CD4-positive, alpha-beta memory T cell (primary cell): ENCODE results near the gene MTFP1. TPM values are rescaled to one million over a fixed set of nuclear protein-coding genes. Genes with fewer than 3 reads are reported as not detected.
A peak's percentile ranks its signal among the peaks of the same experiment; 100 is the strongest.

ENCODE experiments used
- CTCF ChIA-PET: fragments of 350-600 bp; sonication (Branson Sonifier 250); formaldehyde crosslinking; loops from one replicate; lab custom pipeline; 2021; ENCODE audit warnings: inconsistent platforms; ENCODE audit not compliant: partially characterized antibody; lab: Charles Lee
- POLR2A ChIA-PET: fragments of 350-600 bp; sonication (Branson Sonifier 250); formaldehyde crosslinking; loops from one replicate; lab custom pipeline; 2021; ENCODE audit not compliant: partially characterized antibody; lab: Charles Lee
- DNase-seq, 5 donors: peaks; one replicate each; pipeline versions ENCODE4 v3.0.0 to v3.0.0-alpha.2; 2020 to 2022; ENCODE audit warnings: mixed read lengths in 1 of 5
- H3K27ac ChIP-seq: one replicate; pipeline ENCODE4 v1.7.0; 2013; ENCODE audit warnings: low read depth, low read length
- H3K27me3 ChIP-seq: 2 replicates; pipeline ENCODE4 v1.7.0; 2013; ENCODE audit warnings: mild to moderate bottlenecking, low read length, moderate library complexity; ENCODE audit not compliant: insufficient read depth
- H3K36me3 ChIP-seq: 2 replicates; pipeline ENCODE4 v1.7.0; 2013; ENCODE audit warnings: mild to moderate bottlenecking, low read length, moderate library complexity; ENCODE audit not compliant: insufficient read depth
- H3K4me1 ChIP-seq: 2 replicates; pipeline ENCODE4 v1.7.0; 2013; ENCODE audit warnings: mild to moderate bottlenecking, low read length, moderate library complexity; ENCODE audit not compliant: insufficient read depth
- H3K4me3 ChIP-seq, 2 donors: one replicate each; pipeline ENCODE4 v1.7.0; 2013; ENCODE audit warnings: low read length in 2 of 2, mild to moderate bottlenecking in 1 of 2
- H3K9me3 ChIP-seq, 2 donors: one replicate each; pipeline ENCODE4 v1.7.0; 2013; ENCODE audit warnings: low read length in 2 of 2, control low read depth in 1 of 2; ENCODE audit not compliant: control insufficient read depth in 1 of 2
- H3K27ac Mint-ChIP-seq, 7 donors: one replicate each; pipeline ENCODE4 v1.8.0; 2020 to 2021; ENCODE audit warnings: mixed read lengths in 7 of 7, mild to moderate bottlenecking in 6 of 7, inconsistent platforms in 3 of 7, moderate library complexity in 3 of 7
- H3K27me3 Mint-ChIP-seq, 2 donors: one replicate each; pipeline ENCODE4 v1.8.0; 2020 to 2021; ENCODE audit warnings: mixed read lengths in 2 of 2
- H3K36me3 Mint-ChIP-seq, 2 donors: one replicate each; pipeline ENCODE4 v1.8.0; 2020 to 2021; ENCODE audit warnings: mixed read lengths in 2 of 2, inconsistent platforms in 1 of 2, mild to moderate bottlenecking in 1 of 2
- H3K4me1 Mint-ChIP-seq, 4 donors: one replicate each; pipeline ENCODE4 v1.8.0; 2020 to 2021; ENCODE audit warnings: mixed read lengths in 4 of 4, mild to moderate bottlenecking in 1 of 4
- H3K4me3 Mint-ChIP-seq, 8 donors: one replicate each; pipeline ENCODE4 v1.8.0; 2020 to 2021; ENCODE audit warnings: mixed read lengths in 8 of 8, mild to moderate bottlenecking in 7 of 8, moderate library complexity in 6 of 8, inconsistent platforms in 3 of 8
- H3K9me3 Mint-ChIP-seq, 8 donors: one replicate each; pipeline ENCODE4 v1.8.0; 2020 to 2021; ENCODE audit warnings: mixed read lengths in 8 of 8, mild to moderate bottlenecking in 5 of 8, inconsistent platforms in 3 of 8, moderate library complexity in 1 of 8
- intact Hi-C: fragments of 100-400 bp; cut with micrococcal nuclease; formaldehyde crosslinking; loops from one replicate; pipeline ENCODE4 v1.15.1; 2023
- polyA plus RNA-seq, 2 donors: library from polyadenylated mRNA; unstranded; fragments of 300-500 nt; fragmentation: Illumina TruSeq; gene quantifications; one replicate each; pipeline ENCODE4 v1.2.3, GENCODE V29; 2021
- total RNA-seq, 2 experiments: library from RNA; stranded (reverse); gene quantifications; one replicate each; pipeline ENCODE4 v1.2.3, GENCODE V29; 2021

Gene MTFP1
- total and polyA plus RNA-seq, 4 experiments from 2014 or later, result 13.5 to 47.4 (median 23.4) TPM

DNA sequence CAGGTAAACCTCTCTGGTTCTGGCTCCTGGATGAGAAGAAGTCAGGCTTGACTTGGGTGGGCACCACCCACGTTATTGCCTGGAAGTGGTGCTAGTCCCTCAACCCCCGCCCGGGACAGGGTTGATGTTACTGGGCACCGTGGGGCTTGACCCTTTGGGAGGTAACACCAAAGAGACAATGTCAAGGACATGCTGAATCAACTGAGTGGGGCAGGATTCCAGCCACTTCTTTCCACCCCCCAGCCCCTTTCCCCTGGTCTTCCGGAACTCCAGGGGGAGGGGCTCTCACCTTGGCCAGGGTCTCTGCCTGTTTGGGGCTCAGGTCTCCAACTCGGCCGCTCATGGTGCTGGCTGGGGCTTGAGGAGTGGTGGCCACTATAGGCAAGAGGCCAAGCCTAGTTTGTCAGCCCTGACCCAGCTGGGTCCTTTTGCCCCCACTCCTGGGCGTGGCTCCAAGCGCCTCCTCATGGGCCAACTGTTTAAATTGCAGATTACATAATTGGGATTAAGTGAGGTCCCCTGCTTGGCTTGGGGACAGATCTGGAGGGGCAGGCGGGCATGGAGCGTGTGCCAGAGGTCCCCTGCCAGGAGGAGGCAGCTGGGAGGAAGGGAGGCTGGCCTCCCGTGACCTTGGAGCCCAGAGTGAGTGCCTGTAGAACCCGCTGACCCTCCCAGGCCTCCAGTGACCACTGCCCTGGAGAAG is 46.2 kb downstream of the MTFP1 start, which contains the start of gene SEC14L3:
Gene SEC14L3 (minus strand): TSS at position 402 of the 703 bp plus-strand sequence. CDS start 59 bp downstream, at position 343.
- Histone ChIP-seq H3K27ac (no peak within 1 kb of the TSS), H3K4me1 (peaks cover 6% of the 10 kb centered on the region), H3K36me3 (no peaks in the 10 kb centered on the region), H3K4me3 (no peak within 1 kb of the TSS), H3K27me3 (no peaks in the 10 kb centered on the region), H3K9me3 (no peaks in the 10 kb centered on the region)
- intact Hi-C loops, result no loop called here
- Mint-ChIP-seq H3K27me3 (peaks cover 15 to 20% of the 10 kb centered on the region in 2 donors), H3K9me3 (no peaks in the 10 kb centered on the region), H3K36me3 (no peaks in the 10 kb centered on the region), H3K4me3 (no peak within 1 kb of the TSS), H3K27ac (peak within 1 kb of the TSS in 3 of 7 donors; percentile 35 to 83 (median 54)), H3K4me1 (peaks cover 10 to 15% (median 13%) of the 10 kb centered on the region in 4 donors)
- DNase-seq, result no peak
- ChIA-PET POLR2A (no interaction called here), CTCF (interaction anchor here (1.0 kb wide), 1 partner anchor 12 kb away, joined by 4 read pairs; no protein-coding TSS in a partner anchor)

DNA sequence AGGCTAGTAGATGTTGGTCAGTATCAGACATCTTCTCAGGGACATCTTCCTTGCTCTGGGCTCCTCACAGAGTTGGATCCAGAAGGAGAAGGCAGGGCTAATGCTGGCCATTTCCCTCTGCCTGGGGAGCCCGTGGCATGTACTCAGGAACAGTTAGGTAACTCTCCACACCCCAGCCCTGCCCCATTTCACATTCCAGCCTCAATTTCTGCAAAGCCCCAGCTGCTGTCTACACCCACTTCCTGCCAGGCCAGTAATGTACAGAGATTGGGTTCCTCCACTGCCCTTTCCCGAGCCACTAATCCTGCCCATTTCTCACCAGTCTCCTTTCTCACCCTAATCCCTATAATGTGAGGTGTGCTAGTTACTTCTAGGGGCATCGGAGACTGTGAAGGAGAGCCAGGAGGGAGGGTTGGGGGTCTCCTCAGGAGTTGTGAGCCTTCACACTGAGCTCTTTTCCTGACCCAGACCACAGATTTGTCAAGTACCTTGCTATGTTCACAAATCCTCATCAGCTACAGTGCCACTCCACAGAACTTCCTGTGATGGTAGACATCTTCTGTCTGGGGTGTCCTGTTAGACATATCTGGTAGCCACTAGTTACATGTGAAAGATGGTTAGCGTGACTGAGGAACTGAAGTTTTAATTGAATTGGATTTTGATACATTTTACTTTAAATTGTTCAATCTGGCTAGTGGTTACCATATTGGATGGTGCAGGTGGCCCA is 47.6 kb downstream of the MTFP1 start:
- Histone ChIP-seq H3K36me3 (no peaks in the 10 kb centered on the region), H3K27me3 (no peaks in the 10 kb centered on the region), H3K9me3 (no peaks in the 10 kb centered on the region), H3K4me1 (peaks cover 6% of the 10 kb centered on the region), H3K4me3 (no peak overlapping the region), H3K27ac (no peak overlapping the region)
- Mint-ChIP-seq H3K27ac (peak overlapping the region in 3 of 7 donors; percentile 24 to 83 (median 54)), H3K36me3 (no peaks in the 10 kb centered on the region), H3K4me1 (peaks cover 10 to 15% (median 13%) of the 10 kb centered on the region in 4 donors), H3K4me3 (no peak overlapping the region), H3K27me3 (peaks cover 15 to 20% of the 10 kb centered on the region in 2 donors), H3K9me3 (no peaks in the 10 kb centered on the region)
- DNase-seq, result no peak
- ChIA-PET POLR2A (no interaction called here), CTCF (no interaction called here)
- intact Hi-C loops, result no loop called here

DNA sequence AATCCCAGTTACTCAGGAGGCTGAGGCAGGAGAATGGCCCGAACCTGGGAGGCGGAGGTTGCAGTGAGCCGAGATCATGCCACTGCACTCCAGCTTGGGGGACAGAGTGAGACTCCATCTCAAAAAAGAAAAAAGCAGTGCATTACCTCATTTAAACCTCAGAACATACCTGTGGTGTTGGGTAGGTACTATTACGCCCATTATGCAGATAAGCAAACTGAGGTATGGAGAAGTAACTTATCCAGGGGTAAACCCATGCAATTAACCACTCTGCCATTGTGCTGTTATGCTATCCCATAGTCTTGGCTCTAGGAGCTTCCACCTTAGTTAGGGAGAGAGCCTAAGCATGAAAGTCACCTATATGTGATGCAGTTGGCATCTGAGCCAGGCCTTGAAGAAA is 48.6 kb downstream of the MTFP1 start:
- Histone ChIP-seq H3K36me3 (no peaks in the 10 kb centered on the region), H3K27ac (no peak overlapping the region), H3K9me3 (no peaks in the 10 kb centered on the region), H3K27me3 (no peaks in the 10 kb centered on the region), H3K4me1 (peaks cover 6% of the 10 kb centered on the region), H3K4me3 (no peak overlapping the region)
- Mint-ChIP-seq H3K9me3 (no peaks in the 10 kb centered on the region), H3K4me1 (peaks cover 10 to 15% (median 13%) of the 10 kb centered on the region in 4 donors), H3K4me3 (no peak overlapping the region), H3K27me3 (peaks cover 13 to 18% of the 10 kb centered on the region in 2 donors), H3K27ac (peak overlapping the region in 3 of 7 donors; percentile 74 to 91 (median 81)), H3K36me3 (no peaks in the 10 kb centered on the region)
- intact Hi-C loops, result no loop called here
- DNase-seq, result no peak
- POLR2A ChIA-PET, result no interaction called here
- CTCF ChIA-PET, result interaction anchor here (1.4 kb wide), 1 partner anchor 10 kb away, joined by 5 read pairs; no protein-coding TSS in a partner anchor

DNA sequence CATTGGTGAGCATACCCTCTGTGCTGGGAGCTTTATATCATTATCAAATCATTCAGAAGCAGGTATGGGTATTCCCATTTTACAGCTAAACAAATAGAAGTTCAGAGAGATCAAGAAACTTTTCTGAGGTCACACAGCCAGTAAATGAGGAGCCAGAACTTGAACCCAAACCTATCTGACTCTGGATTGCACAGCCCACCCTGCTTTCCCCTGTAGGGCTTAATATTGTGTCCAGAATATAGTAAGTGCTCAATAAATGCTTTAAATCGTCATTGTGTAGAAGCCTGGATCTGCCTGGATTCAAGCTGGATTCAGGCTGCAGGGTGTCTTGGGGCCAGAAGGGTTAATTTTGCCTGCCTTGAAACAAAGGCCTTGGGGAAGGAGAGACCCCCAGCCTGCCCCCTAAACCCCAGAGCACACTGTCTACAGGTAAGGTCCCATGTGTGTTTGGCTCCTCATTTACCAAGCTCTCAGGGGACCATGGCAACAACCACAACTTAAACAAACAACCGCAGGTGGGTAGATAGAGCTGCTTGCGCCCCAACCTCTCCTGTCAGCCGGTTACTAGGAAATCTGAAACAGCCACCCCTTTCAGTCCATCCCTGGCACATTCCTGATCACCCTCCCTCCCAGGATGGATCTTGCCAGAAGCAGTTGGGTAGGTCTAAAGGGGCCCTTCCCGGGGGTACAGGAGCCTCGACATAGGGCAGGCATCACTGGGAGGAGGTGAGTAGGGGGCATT is 49.3 kb downstream of the MTFP1 start:
- peak; percentile 43 to 78 (median 49) for DNase-seq
- Histone ChIP-seq H3K4me3 (no peak overlapping the region), H3K27me3 (no peaks in the 10 kb centered on the region), H3K27ac (no peak overlapping the region), H3K36me3 (no peaks in the 10 kb centered on the region), H3K9me3 (no peaks in the 10 kb centered on the region), H3K4me1 (peaks cover 6% of the 10 kb centered on the region)
- Mint-ChIP-seq H3K36me3 (no peaks in the 10 kb centered on the region), H3K4me3 (no peak overlapping the region), H3K9me3 (no peaks in the 10 kb centered on the region), H3K27ac (peak overlapping the region in 6 of 7 donors; percentile 64 to 89 (median 78)), H3K27me3 (peaks cover 13 to 17% of the 10 kb centered on the region in 2 donors), H3K4me1 (peaks cover 10 to 15% (median 13%) of the 10 kb centered on the region in 4 donors)
- ChIA-PET CTCF (interaction anchor here (1.4 kb wide), 1 partner anchor 9 kb away, joined by 5 read pairs; no protein-coding TSS in a partner anchor), POLR2A (no interaction called here)
- intact Hi-C loops, result no loop called here

Other genes with a start within 250 kb of the MTFP1 start
- under 1 TPM; 0.26 to 0.58 TPM for gene LIF, start 179.0 kb upstream of the MTFP1 start, total RNA-seq
- gene LIF, start 179.0 kb upstream of the MTFP1 start, polyA plus RNA-seq, result not detected
- gene OSM, start 158.9 kb upstream of the MTFP1 start, total RNA-seq, result 1 to 10 TPM; 1.1 to 1.6 TPM
- gene OSM, start 158.9 kb upstream of the MTFP1 start, polyA plus RNA-seq, result 100 to 1,000 TPM in 1 of 2 donors, 10 to 100 TPM in 1; 23.7 to 103 TPM
- gene CASTOR1, start 136.3 kb upstream of the MTFP1 start, total RNA-seq, result 10 to 100 TPM; 13.7 to 14.9 TPM
- 10 to 100 TPM; 11.3 to 17.5 TPM for gene CASTOR1, start 136.3 kb upstream of the MTFP1 start, polyA plus RNA-seq
- 10 to 100 TPM; 62.2 to 76.8 TPM for gene TBC1D10A, start 98.8 kb upstream of the MTFP1 start, total RNA-seq
- gene TBC1D10A, start 98.8 kb upstream of the MTFP1 start, polyA plus RNA-seq, result 10 to 100 TPM; 60.6 to 61.6 TPM
- gene SF3A1, start 68.9 kb upstream of the MTFP1 start, total RNA-seq, result 100 to 1,000 TPM; 279 to 301 TPM
- gene SF3A1, start 68.9 kb upstream of the MTFP1 start, polyA plus RNA-seq, result 100 to 1,000 TPM in 1 of 2 donors, 10 to 100 TPM in 1; 44.0 to 155 TPM
- gene CCDC157, start 68.8 kb upstream of the MTFP1 start, total RNA-seq, result 1 to 10 TPM; 2.1 to 3.0 TPM
- 1 to 10 TPM in 1 of 2 donors, under 1 TPM in 1; 0.38 to 3.9 TPM for gene CCDC157, start 68.8 kb upstream of the MTFP1 start, polyA plus RNA-seq
- 1 to 10 TPM; 6.1 to 6.6 TPM for gene RNF215, start 38.4 kb upstream of the MTFP1 start, total RNA-seq
- gene RNF215, start 38.4 kb upstream of the MTFP1 start, polyA plus RNA-seq, result under 1 TPM; 0.29 to 0.53 TPM
- gene SEC14L2, start 28.8 kb upstream of the MTFP1 start, total RNA-seq, result 1 to 10 TPM; 6.0 to 8.6 TPM
- 10 to 100 TPM in 1 of 2 donors, 1 to 10 TPM in 1; 9.7 to 13.8 TPM for gene SEC14L2, start 28.8 kb upstream of the MTFP1 start, polyA plus RNA-seq
- gene SEC14L3, start 46.2 kb downstream of the MTFP1 start, total RNA-seq, result not detected
- gene SEC14L3, start 46.2 kb downstream of the MTFP1 start, polyA plus RNA-seq, result not detected
- not detected for gene SEC14L4, start 79.9 kb downstream of the MTFP1 start, total RNA-seq
- not detected for gene SEC14L4, start 79.9 kb downstream of the MTFP1 start, polyA plus RNA-seq
- not detected for gene SEC14L6, start 121.0 kb downstream of the MTFP1 start, total RNA-seq
- gene SEC14L6, start 121.0 kb downstream of the MTFP1 start, polyA plus RNA-seq, result not detected
- gene GAL3ST1, start 148.9 kb downstream of the MTFP1 start, total RNA-seq, result 1 to 10 TPM; 1.4 to 2.8 TPM
- gene GAL3ST1, start 148.9 kb downstream of the MTFP1 start, polyA plus RNA-seq, result under 1 TPM in 1 of 2 donors, not detected in 1; 0.48 TPM
- 10 to 100 TPM; 50.1 to 51.6 TPM for gene PES1, start 166.1 kb downstream of the MTFP1 start, total RNA-seq
- 10 to 100 TPM; 41.3 to 48.7 TPM for gene PES1, start 166.1 kb downstream of the MTFP1 start, polyA plus RNA-seq
- gene TCN2, start 181.4 kb downstream of the MTFP1 start, total RNA-seq, result 1 to 10 TPM in 1 of 2 experiments, under 1 TPM in 1; 0.93 to 1.2 TPM
- gene TCN2, start 181.4 kb downstream of the MTFP1 start, polyA plus RNA-seq, result 1 to 10 TPM; 1.1 to 2.3 TPM
- 1 to 10 TPM; 2.9 to 3.0 TPM for gene SLC35E4, start 210.0 kb downstream of the MTFP1 start, total RNA-seq
- gene SLC35E4, start 210.0 kb downstream of the MTFP1 start, polyA plus RNA-seq, result under 1 TPM; 0.61 to 1.00 TPM
- gene DUSP18, start 242.1 kb downstream of the MTFP1 start, total RNA-seq, result 10 to 100 TPM; 16.8 to 16.9 TPM
- 10 to 100 TPM; 12.4 to 14.4 TPM for gene DUSP18, start 242.1 kb downstream of the MTFP1 start, polyA plus RNA-seq